T-cell (primary cell): ENCODE results near the gene ZNF710. TPM values are rescaled to one million over a fixed set of nuclear protein-coding genes. Genes with fewer than 3 reads are reported as not detected.
"Not testable (repeated sequence)": the region's sequence is repeated elsewhere in the genome, so short reads cannot be mapped to it uniquely, and the experiment has no call there.

Experiments
- ATAC-seq, 4 experiments: fragments of 200-7000 bp in 3 of 4; fragments of 150-1000 bp in 1 of 4; cut with Tn5 transposase; replicated peaks in 1 of 4; 1 replicate in 3 of 4; 2 replicates in 1 of 4; pipeline ENCODE4 v1.10.0; 2021; ENCODE audit warnings: moderate library complexity in 3 of 4, mild to moderate bottlenecking in 2 of 4, moderate number of reproducible peaks in 1 of 4
- CTCF ChIA-PET, 2 donors: fragments of 300-600 bp; sonication (Branson Sonifier 250); formaldehyde crosslinking; loops; one replicate each; lab custom pipeline; 2022; ENCODE audit warnings: antibody characterized with exemption in 2 of 2; lab: Charles Lee
- POLR2A ChIA-PET, 2 donors: fragments of 300-600 bp; sonication (Branson Sonifier 250); formaldehyde crosslinking; loops; one replicate each; lab custom pipeline; 2022; ENCODE audit warnings: antibody characterized with exemption in 2 of 2; lab: Charles Lee
- DNase-seq, 35 experiments: peaks; one replicate each; pipeline versions ENCODE4 v3.0.0 to v3.0.0-alpha.2; 2013 to 2023
- H3K27ac ChIP-seq: one replicate; pipeline ENCODE4 v1.5.1; 2013; ENCODE audit warnings: low read length
- H3K27me3 ChIP-seq, 2 experiments: replicated peaks in 1 of 2; 1 replicate in 1 of 2; 2 replicates in 1 of 2; pipeline versions ENCODE4 v1.6.1 to v1.7.0; 2013; ENCODE audit warnings: low read length in 1 of 2, mixed read lengths in 1 of 2; ENCODE audit not compliant: control insufficient read depth in 2 of 2, insufficient read depth in 2 of 2; ENCODE audit errors: extremely low read depth in 1 of 2
- H3K36me3 ChIP-seq, 2 donors: 1 replicate in 1 of 2; 2 replicates in 1 of 2; pipeline versions ENCODE4 v1.6.1 to v1.7.0; 2013; ENCODE audit warnings: low read length in 1 of 2; ENCODE audit not compliant: control insufficient read depth in 2 of 2, insufficient read depth in 1 of 2; ENCODE audit errors: extremely low read depth in 1 of 2
- H3K4me1 ChIP-seq, 2 experiments: 1 replicate in 1 of 2; 2 replicates in 1 of 2; pipeline versions ENCODE4 v1.6.1 to v1.7.0; 2013; ENCODE audit warnings: low read length in 2 of 2, mixed read lengths in 1 of 2; ENCODE audit not compliant: insufficient read depth in 2 of 2, control insufficient read depth in 1 of 2; ENCODE audit errors: extremely low read depth in 1 of 2
- H3K4me3 ChIP-seq, 2 donors: 1 replicate in 1 of 2; 2 replicates in 1 of 2; pipeline versions ENCODE4 v1.5.1 to v1.7.0; 2013; ENCODE audit warnings: mild to moderate bottlenecking in 2 of 2, low read length in 1 of 2, moderate library complexity in 1 of 2; ENCODE audit not compliant: control insufficient read depth in 1 of 2; ENCODE audit errors: extremely low read depth in 1 of 2
- H3K9me3 ChIP-seq: 2 replicates; pipeline ENCODE4 v1.7.0; 2013
- H3K27ac Mint-ChIP-seq, 2 donors: one replicate each; pipeline ENCODE4 v1.8.0; 2020 to 2021; ENCODE audit warnings: mild to moderate bottlenecking in 2 of 2, mixed read lengths in 2 of 2
- H3K27me3 Mint-ChIP-seq, 2 donors: one replicate each; pipeline ENCODE4 v1.8.0; 2021 to 2022; ENCODE audit warnings: mixed read lengths in 2 of 2
- H3K36me3 Mint-ChIP-seq: one replicate; pipeline ENCODE4 v1.8.0; 2021; ENCODE audit warnings: mixed read lengths
- H3K4me1 Mint-ChIP-seq, 3 donors: one replicate each; pipeline ENCODE4 v1.8.0; 2020 to 2022; ENCODE audit warnings: mixed read lengths in 3 of 3, mild to moderate bottlenecking in 1 of 3
- H3K4me3 Mint-ChIP-seq, 3 donors: one replicate each; pipeline ENCODE4 v1.8.0; 2020 to 2022; ENCODE audit warnings: mild to moderate bottlenecking in 3 of 3, mixed read lengths in 3 of 3, moderate library complexity in 3 of 3
- H3K9me3 Mint-ChIP-seq, 3 donors: one replicate each; pipeline ENCODE4 v1.8.0; 2020 to 2022; ENCODE audit warnings: mixed read lengths in 3 of 3
- WGBS: methylation state at CpG from one replicate; pipeline ENCODE4 v1.1.5; 2013; ENCODE audit warnings: missing lambda C conversion rate; ENCODE audit not compliant: insufficient coverage; 5-methylcytosine and 5-hydroxymethylcytosine counted together
- total RNA-seq, 35 experiments: library from RNA in 6 of 35; stranded (reverse) in 6 of 35; fragments of 120-200 nt in 1 of 35; gene quantifications; one replicate each; pipeline versions ENCODE4 v1.2.1 to v1.2.4 and lab custom pipeline; 2013 to 2026

The ZNF710 gene
- total RNA-seq, 5 donors from 2014 or later (not counting 1 experiment from before 2014, with no cell fraction given) = 11.8 to 21.2 (median 17.7) TPM

GRCh38 chr15:90108038-90108437 is 106.9 kb downstream of the ZNF710 start:
- H3K27ac ChIP-seq, H3K4me3 ChIP-seq, CTCF ChIA-PET, H3K27me3 ChIP-seq, H3K9me3 ChIP-seq, H3K27me3 Mint-ChIP-seq, H3K36me3 Mint-ChIP-seq, H3K4me1 ChIP-seq, H3K4me3 Mint-ChIP-seq, H3K9me3 Mint-ChIP-seq, ATAC-seq, H3K4me1 Mint-ChIP-seq, POLR2A ChIA-PET, H3K27ac Mint-ChIP-seq, H3K36me3 ChIP-seq, DNase-seq: not testable (repeated sequence)
- no CpG with 5 or more reads among the region's 5 CpGs for WGBS

GRCh38 chr15:90109163-90109751 is 108.1 kb downstream of the ZNF710 start:
- CTCF ChIA-PET = interaction anchor here in 1 of 2 donors (0.7 kb wide), 1 partner anchor 18 kb away, joined by 4 read pairs; no protein-coding TSS in a partner anchor
- H3K27ac Mint-ChIP-seq, H3K27me3 Mint-ChIP-seq, H3K9me3 ChIP-seq, H3K4me3 ChIP-seq, H3K4me3 Mint-ChIP-seq, H3K4me1 Mint-ChIP-seq, H3K27ac ChIP-seq, H3K36me3 Mint-ChIP-seq, H3K27me3 ChIP-seq, H3K9me3 Mint-ChIP-seq, DNase-seq, ATAC-seq, H3K4me1 ChIP-seq, H3K36me3 ChIP-seq: not testable (repeated sequence)
- POLR2A ChIA-PET = interaction anchor here in 1 of 2 donors (0.7 kb wide), 1 partner anchor 9 kb away, joined by 5 read pairs; no protein-coding TSS in a partner anchor
- WGBS = no CpG with 5 or more reads among the region's 3 CpGs

- peaks cover 0 to 11% (median 9%) of the 10 kb centered on the region in 3 donors for H3K9me3 Mint-ChIP-seq
- Histone ChIP-seq H3K27me3 (no peaks in the 10 kb centered on the region), H3K4me1 (no peaks in the 10 kb centered on the region), H3K9me3 (no peaks in the 10 kb centered on the region), H3K4me3 (no peak overlapping the region), H3K36me3 (no peaks in the 10 kb centered on the region), H3K27ac (no peak overlapping the region)
- CTCF ChIA-PET = no interaction called here
- DNase-seq (no peak), ATAC-seq (no peak)
- POLR2A ChIA-PET = no interaction called here
- no peak overlapping the region for H3K27ac Mint-ChIP-seq
- 100% methylated on average over 3 of the region's 7 CpGs for WGBS
- H3K36me3 Mint-ChIP-seq = peaks cover 5% of the 10 kb centered on the region
- no peak overlapping the region for H3K4me3 Mint-ChIP-seq
- H3K27me3 Mint-ChIP-seq = peaks cover 0 to 3% of the 10 kb centered on the region in 2 donors
- H3K4me1 Mint-ChIP-seq = no peaks in the 10 kb centered on the region
Measured at GRCh38 chr15:90113166-90113565, 112.0 kb downstream of the ZNF710 start.

- ChIA-PET POLR2A (no interaction called here), CTCF (no interaction called here)
- H3K27ac ChIP-seq = no peak overlapping the region
- peaks cover 5% of the 10 kb centered on the region for H3K36me3 Mint-ChIP-seq
- H3K4me1 ChIP-seq = no peaks in the 10 kb centered on the region
- no peaks in the 10 kb centered on the region for H3K27me3 ChIP-seq
- no peak overlapping the region for H3K4me3 ChIP-seq
- no peaks in the 10 kb centered on the region for H3K4me1 Mint-ChIP-seq
- H3K36me3 ChIP-seq = no peaks in the 10 kb centered on the region
- ATAC-seq (no peak), DNase-seq (no peak)
- H3K9me3 ChIP-seq = no peaks in the 10 kb centered on the region
- H3K9me3 Mint-ChIP-seq = peaks cover 0 to 11% (median 9%) of the 10 kb centered on the region in 3 donors
- peaks cover 0 to 3% of the 10 kb centered on the region in 2 donors for H3K27me3 Mint-ChIP-seq
- 100% methylated on average over 1 of the region's 2 CpGs for WGBS
- H3K27ac Mint-ChIP-seq = no peak overlapping the region
- H3K4me3 Mint-ChIP-seq = no peak overlapping the region
Measured at GRCh38 chr15:90114451-90114901, 113.4 kb downstream of the ZNF710 start.

GRCh38 chr15:90115783-90116182 is 114.7 kb downstream of the ZNF710 start:
- peaks cover 5% of the 10 kb centered on the region for H3K36me3 Mint-ChIP-seq
- H3K27me3 ChIP-seq = no peaks in the 10 kb centered on the region
- H3K4me3 Mint-ChIP-seq = no peak overlapping the region
- peaks cover 0 to 11% (median 9%) of the 10 kb centered on the region in 3 donors for H3K9me3 Mint-ChIP-seq
- H3K4me1 ChIP-seq = no peaks in the 10 kb centered on the region
- ChIA-PET POLR2A (no interaction called here), CTCF (no interaction called here)
- no peaks in the 10 kb centered on the region for H3K27me3 Mint-ChIP-seq
- no peak overlapping the region for H3K4me3 ChIP-seq
- ATAC-seq = no peak
- H3K36me3 ChIP-seq = no peaks in the 10 kb centered on the region
- no peak overlapping the region for H3K27ac ChIP-seq
- H3K27ac Mint-ChIP-seq = no peak overlapping the region
- WGBS = no CpG with 5 or more reads among the region's 2 CpGs
- no peak for DNase-seq
- H3K9me3 ChIP-seq = no peaks in the 10 kb centered on the region
- no peaks in the 10 kb centered on the region for H3K4me1 Mint-ChIP-seq

GRCh38 chr15:90119367-90119766 is 118.2 kb downstream of the ZNF710 start:
- Mint-ChIP-seq H3K9me3 (peaks cover 0 to 8% (median 4%) of the 10 kb centered on the region in 3 donors), H3K27me3 (no peaks in the 10 kb centered on the region), H3K36me3 (peaks cover 3% of the 10 kb centered on the region), H3K4me1 (no peaks in the 10 kb centered on the region), H3K4me3 (no peak overlapping the region), H3K27ac (no peak overlapping the region)
- ATAC-seq (no peak), DNase-seq (no peak)
- POLR2A ChIA-PET = no interaction called here
- CTCF ChIA-PET = no interaction called here
- no peak overlapping the region for H3K4me3 ChIP-seq
- no peaks in the 10 kb centered on the region for H3K4me1 ChIP-seq
- no peaks in the 10 kb centered on the region for H3K27me3 ChIP-seq
- no peaks in the 10 kb centered on the region for H3K9me3 ChIP-seq
- H3K27ac ChIP-seq = no peak overlapping the region
- H3K36me3 ChIP-seq = no peaks in the 10 kb centered on the region
